Karpas-422 (cell line): ENCODE results near the gene UBE3B. TPM values are rescaled to one million over a fixed set of nuclear protein-coding genes. Genes with fewer than 3 reads are reported as not detected.

Experiments used
- DNase-seq: peaks from one replicate; pipeline ENCODE4 v3.0.0-alpha.2; 2015
- H2AFZ ChIP-seq: fragments of 200-600 bp; sonication (generic); 2 replicates; pipeline ENCODE4 v1.6.1; 2014; ENCODE audit warnings: antibody characterized with exemption, low read length, mixed read lengths
- H3K27ac ChIP-seq: fragments of 200-600 bp; sonication (generic); 2 replicates; pipeline ENCODE4 v1.5.1; 2014; ENCODE audit warnings: mild to moderate bottlenecking, low read length, moderate library complexity
- H3K27me3 ChIP-seq: fragments of 200-600 bp; sonication (generic); 2 replicates; pipeline ENCODE4 v1.6.1; 2014; ENCODE audit warnings: low read length, mixed read lengths
- H3K36me3 ChIP-seq: fragments of 200-600 bp; sonication (generic); 2 replicates; pipeline ENCODE4 v1.6.1; 2014; ENCODE audit warnings: low read length, mixed read lengths; ENCODE audit not compliant: insufficient read depth
- H3K4me1 ChIP-seq: fragments of 200-600 bp; sonication (generic); 2 replicates; pipeline ENCODE4 v1.6.1; 2014; ENCODE audit warnings: mild to moderate bottlenecking, low read length, mixed read lengths
- H3K4me2 ChIP-seq: fragments of 200-600 bp; sonication (generic); 2 replicates; pipeline ENCODE4 v1.6.1; 2014; ENCODE audit warnings: low read length, low read depth, mild to moderate bottlenecking; ENCODE audit not compliant: poor library complexity, severe bottlenecking
- H3K4me3 ChIP-seq: fragments of 200-600 bp; sonication (generic); 2 replicates; pipeline ENCODE4 v1.5.1; 2014; ENCODE audit warnings: mild to moderate bottlenecking, antibody characterized with exemption, low read length, mixed read lengths
- H3K79me2 ChIP-seq: fragments of 200-600 bp; sonication (generic); 2 replicates; pipeline ENCODE4 v1.6.1; 2014; ENCODE audit warnings: mild to moderate bottlenecking, low read length, mixed read lengths
- H3K9ac ChIP-seq: fragments of 200-600 bp; sonication (generic); 2 replicates; pipeline ENCODE4 v1.6.0; 2014; ENCODE audit warnings: low read length
- H3K9me2 ChIP-seq: fragments of 200-600 bp; sonication (generic), shearing (Covaris generic); replicated peaks from 2 replicates; pipeline ENCODE4 v1.6.0; 2014; ENCODE audit warnings: mild to moderate bottlenecking, low read length, moderate library complexity; ENCODE audit not compliant: insufficient read depth
- H3K9me3 ChIP-seq: fragments of 300-700, 200-600 bp; sonication (generic); 2 replicates; pipeline ENCODE4 v1.6.1; 2014; ENCODE audit warnings: low read length, mixed read lengths
- H4K20me1 ChIP-seq: fragments of 200-600 bp; sonication (generic); 2 replicates; pipeline ENCODE4 v1.6.1; 2014; ENCODE audit warnings: mild to moderate bottlenecking, antibody characterized with exemption, low read length, low read depth; ENCODE audit not compliant: insufficient read depth
- total RNA-seq: library from RNA; depleted of rRNA; stranded (reverse); fragments of >200 nt; shearing (Covaris generic); gene quantifications from 2 replicates; pipeline ENCODE4 v1.2.3, GENCODE V29; 2014; ENCODE audit warnings: low replicate concordance

The UBE3B gene
- total RNA-seq, 1 experiment from 2014 or later: 23.7 TPM

GRCh38 chr12:109575683-109576082 is 98.2 kb downstream of the UBE3B start:
- H4K20me1 ChIP-seq: no peaks in the 10 kb centered on the region
- H3K36me3 ChIP-seq: peaks cover 21% of the 10 kb centered on the region
- H3K4me1 ChIP-seq: peaks cover 27% of the 10 kb centered on the region
- H3K9me2 ChIP-seq: no peaks in the 10 kb centered on the region
- no peak overlapping the region for H3K4me3 ChIP-seq
- H2AFZ ChIP-seq: no peak overlapping the region
- H3K9ac ChIP-seq: no peak overlapping the region
- no peak overlapping the region for H3K4me2 ChIP-seq
- no peaks in the 10 kb centered on the region for H3K27me3 ChIP-seq
- no peak for DNase-seq
- H3K27ac ChIP-seq: no peak overlapping the region
- H3K9me3 ChIP-seq: no peaks in the 10 kb centered on the region
- H3K79me2 ChIP-seq: peaks cover 29% of the 10 kb centered on the region

DNA sequence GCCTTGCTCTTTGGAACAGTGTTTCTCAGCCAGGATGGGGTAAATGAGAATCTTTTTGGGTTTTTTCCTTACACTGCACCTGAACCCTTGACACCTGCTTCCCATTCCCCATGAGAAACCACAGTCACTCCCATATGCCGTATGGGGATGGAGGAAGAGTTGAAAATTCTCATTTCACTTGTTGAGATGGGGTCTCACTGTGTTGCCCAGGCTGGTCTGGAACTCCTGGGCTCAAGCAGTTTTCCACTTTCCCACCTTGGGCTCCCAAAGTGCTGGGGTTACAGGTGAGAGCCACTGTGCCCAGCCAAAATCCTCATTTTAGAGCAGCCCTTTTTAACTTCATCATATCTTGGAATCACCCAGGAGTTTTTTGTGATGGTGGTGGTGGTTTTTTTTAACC is 99.9 kb downstream of the UBE3B start:
- no peak for DNase-seq
- peaks cover 21% of the 10 kb centered on the region for H3K36me3 ChIP-seq
- no peaks in the 10 kb centered on the region for H4K20me1 ChIP-seq
- H3K4me1 ChIP-seq: peaks cover 21% of the 10 kb centered on the region
- H3K9me3 ChIP-seq: no peaks in the 10 kb centered on the region
- no peaks in the 10 kb centered on the region for H3K9me2 ChIP-seq
- H3K4me2 ChIP-seq: no peak overlapping the region
- H3K27me3 ChIP-seq: no peaks in the 10 kb centered on the region
- H3K9ac ChIP-seq: no peak overlapping the region
- H3K27ac ChIP-seq: no peak overlapping the region
- no peak overlapping the region for H3K4me3 ChIP-seq
- no peak overlapping the region for H2AFZ ChIP-seq
- peaks cover 24% of the 10 kb centered on the region for H3K79me2 ChIP-seq

DNA sequence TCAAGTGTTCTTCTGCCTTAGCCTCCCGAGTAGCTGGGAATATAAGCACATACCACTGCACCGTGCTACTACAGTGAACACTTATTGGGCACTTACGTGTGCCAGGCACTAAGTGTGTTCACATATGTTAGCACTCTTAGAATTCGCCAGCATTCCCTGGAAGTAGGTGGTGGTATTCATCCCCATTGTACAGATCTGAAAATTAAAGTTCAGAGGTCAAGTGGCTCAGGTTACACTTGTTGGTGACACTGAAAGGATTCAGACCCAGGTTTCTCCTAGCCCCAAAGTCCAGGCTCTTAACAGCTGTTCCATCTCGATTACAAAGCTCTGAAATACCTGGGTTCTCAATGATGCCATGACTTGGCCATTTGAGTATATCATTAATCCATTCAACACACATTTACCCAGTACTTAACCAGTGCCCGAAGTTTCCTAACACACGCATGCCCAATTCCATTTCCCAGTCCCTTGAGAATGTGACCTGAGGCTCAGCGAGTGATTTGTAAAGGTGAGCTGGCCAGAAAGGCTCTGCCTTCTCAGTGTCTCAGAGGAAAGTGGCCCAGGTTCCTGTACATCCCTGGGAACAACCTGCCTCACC is 101.0 kb downstream of the UBE3B start:
- H3K27ac ChIP-seq: no peak overlapping the region
- H3K27me3 ChIP-seq: no peaks in the 10 kb centered on the region
- peaks cover 21% of the 10 kb centered on the region for H3K36me3 ChIP-seq
- H3K4me2 ChIP-seq: no peak overlapping the region
- no peaks in the 10 kb centered on the region for H4K20me1 ChIP-seq
- H3K4me3 ChIP-seq: no peak overlapping the region
- H2AFZ ChIP-seq: no peak overlapping the region
- no peak for DNase-seq
- H3K9me2 ChIP-seq: no peaks in the 10 kb centered on the region
- peaks cover 17% of the 10 kb centered on the region for H3K79me2 ChIP-seq
- H3K9me3 ChIP-seq: no peaks in the 10 kb centered on the region
- no peak overlapping the region for H3K9ac ChIP-seq
- peaks cover 14% of the 10 kb centered on the region for H3K4me1 ChIP-seq

DNA sequence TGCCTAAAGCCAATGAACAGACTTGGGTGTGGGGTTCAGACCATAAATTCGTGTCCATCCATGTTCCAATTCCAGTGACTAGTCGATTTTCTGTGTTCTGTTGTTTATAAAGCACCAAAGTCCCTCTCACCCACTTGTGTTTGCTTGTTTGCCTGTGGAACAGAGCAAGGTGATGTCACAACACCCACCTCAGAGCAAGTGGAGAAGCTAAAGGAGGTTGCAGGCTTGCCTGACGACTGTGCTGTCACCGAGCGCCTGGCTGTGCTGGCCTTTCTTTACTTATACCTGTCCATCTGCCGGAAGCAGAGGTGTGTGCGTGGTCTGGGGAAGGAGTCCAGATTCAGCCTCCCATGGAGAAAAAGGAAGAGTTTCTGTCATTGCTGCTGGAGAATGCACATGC is 102.2 kb downstream of the UBE3B start:
- Histone ChIP-seq H4K20me1 (no peaks in the 10 kb centered on the region), H3K4me3 (no peak overlapping the region), H3K27ac (no peak overlapping the region), H3K4me2 (no peak overlapping the region), H2AFZ (no peak overlapping the region), H3K27me3 (no peaks in the 10 kb centered on the region), H3K9me2 (no peaks in the 10 kb centered on the region), H3K9ac (no peak overlapping the region), H3K79me2 (peaks cover 9% of the 10 kb centered on the region), H3K36me3 (peaks cover 21% of the 10 kb centered on the region), H3K4me1 (peaks cover 9% of the 10 kb centered on the region), H3K9me3 (no peaks in the 10 kb centered on the region)
- DNase-seq: no peak

- no peak overlapping the region for H3K4me3 ChIP-seq
- no peak overlapping the region for H2AFZ ChIP-seq
- no peak overlapping the region for H3K27ac ChIP-seq
- H3K9me3 ChIP-seq: no peaks in the 10 kb centered on the region
- 0 out of 2 replicates have a peak, but pooled peaks cover 5% of the 10 kb centered on the region for H3K79me2 ChIP-seq
- H3K9ac ChIP-seq: no peak overlapping the region
- no peaks in the 10 kb centered on the region for H3K27me3 ChIP-seq
- H3K4me1 ChIP-seq: peaks cover 3% of the 10 kb centered on the region
- DNase-seq: no peak
- H3K4me2 ChIP-seq: no peak overlapping the region
- peaks cover 21% of the 10 kb centered on the region for H3K36me3 ChIP-seq
- H3K9me2 ChIP-seq: no peaks in the 10 kb centered on the region
- H4K20me1 ChIP-seq: no peaks in the 10 kb centered on the region
Measured at GRCh38 chr12:109580272-109580671, 102.8 kb downstream of the UBE3B start.

- Histone ChIP-seq H3K27me3 (no peaks in the 10 kb centered on the region), H3K36me3 (peaks cover 18% of the 10 kb centered on the region), H3K27ac (no peak overlapping the region), H3K9ac (no peak overlapping the region), H3K9me2 (no peaks in the 10 kb centered on the region), H4K20me1 (no peaks in the 10 kb centered on the region), H3K79me2 (0 out of 2 replicates have a peak, but pooled peaks cover under 1% of the 10 kb centered on the region), H3K4me3 (no peak overlapping the region), H3K4me2 (no peak overlapping the region), H3K9me3 (no peaks in the 10 kb centered on the region), H3K4me1 (peaks cover 3% of the 10 kb centered on the region; the same call in 1 of the 2 replicates), H2AFZ (no peak overlapping the region)
- DNase-seq: no peak
Measured at GRCh38 chr12:109580684-109581333, 103.4 kb downstream of the UBE3B start.

- Histone ChIP-seq H3K9ac (no peak overlapping the region), H3K4me2 (no peak overlapping the region), H4K20me1 (no peaks in the 10 kb centered on the region), H3K4me1 (no peaks in the 10 kb centered on the region), H3K27me3 (no peaks in the 10 kb centered on the region), H3K79me2 (no peaks in the 10 kb centered on the region), H3K27ac (no peak overlapping the region), H3K4me3 (no peak overlapping the region), H3K9me3 (no peaks in the 10 kb centered on the region), H2AFZ (no peak overlapping the region), H3K36me3 (peaks cover 13% of the 10 kb centered on the region; the same call in 1 of the 2 replicates), H3K9me2 (no peaks in the 10 kb centered on the region)
- no peak for DNase-seq
Measured at GRCh38 chr12:109581334-109581691, 103.9 kb downstream of the UBE3B start.

DNA sequence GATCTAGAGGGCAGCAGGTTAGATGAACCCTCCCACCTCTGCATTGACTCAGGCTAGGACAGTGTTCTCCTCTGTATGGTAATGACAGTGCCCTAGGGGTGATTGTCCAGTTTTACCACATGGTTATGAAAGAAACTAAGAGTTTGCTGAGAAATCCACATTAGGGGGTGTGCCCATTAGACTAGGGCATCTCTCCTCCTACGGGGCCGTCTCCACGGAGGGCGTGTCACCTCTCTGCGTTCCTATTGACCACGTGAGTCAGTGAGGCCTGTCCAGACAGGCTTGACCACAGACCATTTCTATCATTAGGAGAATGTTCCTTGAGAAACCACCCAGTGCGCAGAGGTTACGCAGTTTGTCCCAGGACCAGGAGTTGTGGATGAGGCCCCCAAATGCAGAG is 104.4 kb downstream of the UBE3B start:
- H3K4me2 ChIP-seq: no peak overlapping the region
- no peak for DNase-seq
- no peaks in the 10 kb centered on the region for H3K9me2 ChIP-seq

More for the DNA sequence above, 104.4 kb downstream of the UBE3B start:
- H3K79me2 ChIP-seq: no peaks in the 10 kb centered on the region
- H3K4me3 ChIP-seq: no peak overlapping the region
- H3K27ac ChIP-seq: no peak overlapping the region
- no peaks in the 10 kb centered on the region for H4K20me1 ChIP-seq
- H3K9ac ChIP-seq: no peak overlapping the region
- no peaks in the 10 kb centered on the region for H3K4me1 ChIP-seq
- peaks cover 12% of the 10 kb centered on the region; the same call in 1 of the 2 replicates for H3K36me3 ChIP-seq
- no peak overlapping the region for H2AFZ ChIP-seq
- H3K27me3 ChIP-seq: no peaks in the 10 kb centered on the region
- H3K9me3 ChIP-seq: no peaks in the 10 kb centered on the region
